ENCODE results near the gene EIF4EBP2. TPM values are rescaled to one million over a fixed set of nuclear protein-coding genes. Genes with fewer than 3 reads are reported as not detected.

Gene EIF4EBP2
- total and polyA plus RNA-seq, 2 donors (not counting 3 experiments of a cell fraction or from before 2014, with no cell fraction given) = 18.2 to 47.0 TPM

DNA sequence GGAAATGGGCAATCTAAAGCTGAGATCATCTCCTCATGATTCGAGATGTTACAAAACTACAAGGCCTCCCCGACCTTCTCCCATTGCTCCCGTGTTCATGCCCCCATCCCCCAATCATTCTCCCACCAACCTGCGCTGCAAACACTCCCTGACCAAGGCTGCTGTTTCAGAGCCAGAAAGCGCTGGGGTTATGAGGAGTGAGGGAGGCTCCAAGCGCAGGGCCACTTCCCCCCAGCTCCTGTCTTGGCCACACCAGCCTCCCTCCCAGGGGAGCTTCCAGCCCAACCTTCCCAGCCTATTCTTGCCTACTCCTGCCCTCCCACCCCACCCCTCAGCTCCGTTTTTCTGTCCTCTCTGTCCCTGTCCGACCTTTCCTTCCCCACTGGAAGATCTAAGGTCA lies 52.2 kb downstream of the EIF4EBP2 start:
- dilution Hi-C loops (cut with MboI; ENCODE audit: extremely low pct_ligation_motif_present, low sequenced_read_pairs) (no loop called here), intact Hi-C loops (cut with micrococcal nuclease) (no loop called here)
- Histone ChIP-seq H3K4me1 (ENCODE audit: control insufficient read depth, extremely low read depth, insufficient read depth, low read length) (no peaks in the 10 kb centered on the region), H3K9me3 (replicated peaks; ENCODE audit: control insufficient read depth, insufficient read depth, low read length) (no peaks in the 10 kb centered on the region), H3K36me3 (ENCODE audit: control insufficient read depth in 2 of 2, extremely low read depth in 1 of 2, insufficient read depth in 2 of 2, low read length in 2 of 2) (no peaks in the 10 kb centered on the region), H3K27me3 (ENCODE audit: control insufficient read depth in 2 of 2, insufficient read depth in 2 of 2, low read length in 2 of 2) (peaks cover 10 to 17% of the 10 kb centered on the region in 2 experiments), H3K79me2 (ENCODE audit: control insufficient read depth, insufficient read depth, low read length) (no peaks in the 10 kb centered on the region), H4K20me1 (replicated peaks; ENCODE audit: control insufficient read depth, extremely low read depth, insufficient read depth, low read length) (no peaks in the 10 kb centered on the region), H3K27ac (ENCODE audit: insufficient read depth, low read depth, low read length) (no peak overlapping the region), H3K4me2 (ENCODE audit: insufficient read depth, low read length) (no peak overlapping the region), H2AFZ (ENCODE audit: low read depth, low read length) (no peak overlapping the region), H3K9me1 (replicated peaks; ENCODE audit: control insufficient read depth, extremely low read depth, insufficient read depth, low read length) (no peaks in the 10 kb centered on the region), H3K4me3 (replicated peaks in 1 of 3; ENCODE audit: insufficient read depth in 1 of 3, low read depth in 1 of 3, low read length in 3 of 3) (no peak overlapping the region), H3K9ac (replicated peaks; ENCODE audit: extremely low read depth, insufficient read depth, low read length) (no peak overlapping the region)
- no TSS peak for BruUV-seq (replicated peaks)
- FAIRE-seq (no peak), DNase-seq (ENCODE audit: low read depth, low spot score) (no peak)
- TF ChIP-seq GATA2 (IDR thresholded peaks at IDR 0.05; ENCODE audit: insufficient read depth, insufficient read length, low read depth, low read length) (no peak), MYC (IDR thresholded peaks at IDR 0.05; ENCODE audit: low read depth, low read length) (no peak), POLR2A (IDR thresholded peaks at IDR 0.05; ENCODE audit: low read depth, low read length) (no peak), JUN (IDR thresholded peaks at IDR 0.05; ENCODE audit: borderline replicate concordance, insufficient read depth, insufficient read length, low read depth) (no peak), EZH2 (IDR thresholded peaks at IDR 0.05; ENCODE audit: borderline replicate concordance, low read depth, low read length, severe bottlenecking) (no peak), POLR2AphosphoS5 (IDR thresholded peaks at IDR 0.05; ENCODE audit: insufficient read depth, low read depth, low read length) (no peak), FOS (IDR thresholded peaks at IDR 0.05; ENCODE audit: borderline replicate concordance, insufficient read depth, low read length) (no peak)
- TF ChIP-seq, protein P1, sequence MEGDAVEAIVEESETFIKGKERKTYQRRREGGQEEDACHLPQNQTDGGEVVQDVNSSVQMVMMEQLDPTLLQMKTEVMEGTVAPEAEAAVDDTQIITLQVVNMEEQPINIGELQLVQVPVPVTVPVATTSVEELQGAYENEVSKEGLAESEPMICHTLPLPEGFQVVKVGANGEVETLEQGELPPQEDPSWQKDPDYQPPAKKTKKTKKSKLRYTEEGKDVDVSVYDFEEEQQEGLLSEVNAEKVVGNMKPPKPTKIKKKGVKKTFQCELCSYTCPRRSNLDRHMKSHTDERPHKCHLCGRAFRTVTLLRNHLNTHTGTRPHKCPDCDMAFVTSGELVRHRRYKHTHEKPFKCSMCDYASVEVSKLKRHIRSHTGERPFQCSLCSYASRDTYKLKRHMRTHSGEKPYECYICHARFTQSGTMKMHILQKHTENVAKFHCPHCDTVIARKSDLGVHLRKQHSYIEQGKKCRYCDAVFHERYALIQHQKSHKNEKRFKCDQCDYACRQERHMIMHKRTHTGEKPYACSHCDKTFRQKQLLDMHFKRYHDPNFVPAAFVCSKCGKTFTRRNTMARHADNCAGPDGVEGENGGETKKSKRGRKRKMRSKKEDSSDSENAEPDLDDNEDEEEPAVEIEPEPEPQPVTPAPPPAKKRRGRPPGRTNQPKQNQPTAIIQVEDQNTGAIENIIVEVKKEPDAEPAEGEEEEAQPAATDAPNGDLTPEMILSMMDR (IDR thresholded peaks at IDR 0.05; ENCODE audit: extremely low read depth in 1 of 2, insufficient read depth in 1 of 2, low read depth in 1 of 2, low read length in 2 of 2) = no peak
- TF ChIP-seq, protein P2, sequence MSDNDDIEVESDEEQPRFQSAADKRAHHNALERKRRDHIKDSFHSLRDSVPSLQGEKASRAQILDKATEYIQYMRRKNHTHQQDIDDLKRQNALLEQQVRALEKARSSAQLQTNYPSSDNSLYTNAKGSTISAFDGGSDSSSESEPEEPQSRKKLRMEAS (IDR thresholded peaks at IDR 0.05; ENCODE audit: insufficient read depth, insufficient read length) = no peak
- ChIA-PET POLR2A (no interaction called here), CTCF (interaction anchor here (4.7 kb wide), 1 partner anchor 235 kb away, joined by 16 read pairs; no protein-coding TSS in a partner anchor)

All from endothelial cell of umbilical vein (primary cell).